Activated CD4-positive, CD25-positive, alpha-beta regulatory T cell treated with anti-CD3 and anti-CD28 coated beads, Interleukin-2, amount 50 U/mL, for 72 hours (primary cell): ENCODE data around the gene ZNF200.
"Not testable (repeated sequence)": the region's sequence is repeated elsewhere in the genome, so short reads cannot be mapped to it uniquely, and the experiment has no call there.

ENCODE experiments used
- DNase-seq: peaks from one replicate; pipeline ENCODE4 v3.0.0; 2021

ZNF200 gene

DNA sequence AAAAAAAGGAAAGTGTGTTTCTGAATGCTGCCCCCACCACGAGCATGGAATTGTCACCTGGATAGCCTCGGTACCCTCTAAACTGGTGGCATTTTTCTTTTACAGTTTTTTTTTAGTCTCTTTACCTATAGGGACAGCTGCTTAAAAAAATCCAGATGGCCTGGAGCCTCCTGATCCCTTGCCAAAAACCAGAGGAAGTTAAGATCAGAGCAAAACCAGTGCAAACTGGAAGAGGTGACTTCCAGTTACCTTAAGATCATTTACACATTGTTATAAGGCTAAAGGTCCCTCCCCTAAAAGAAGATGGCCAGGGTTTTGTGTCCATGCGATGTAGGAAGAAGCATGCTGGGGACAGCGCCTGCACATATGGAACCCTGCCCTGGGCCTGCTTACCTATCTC lies 18.0 kb upstream of the ZNF200 start:
- DNase-seq, result no peak

DNA sequence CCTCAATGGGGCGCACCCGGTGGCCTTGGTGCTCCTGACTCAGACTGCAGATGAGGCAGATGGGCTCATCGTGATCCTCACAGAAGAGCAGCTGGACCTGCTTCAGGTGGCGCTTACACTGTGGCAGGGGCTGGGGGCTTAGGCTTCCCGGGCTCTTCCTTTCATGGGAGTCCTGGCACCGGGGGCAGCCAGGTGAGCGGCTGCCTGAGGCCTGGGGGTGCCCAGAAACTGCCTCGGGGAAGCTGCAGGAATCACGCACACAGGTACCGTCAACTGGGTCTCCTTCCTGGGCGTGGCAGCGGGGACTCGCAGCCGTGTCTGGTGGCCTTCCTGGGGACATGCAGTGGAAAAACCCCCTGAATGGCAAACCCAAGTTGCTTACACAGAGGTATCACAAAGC lies 14.5 kb upstream of the ZNF200 start:
- DNase-seq, result no peak

DNA sequence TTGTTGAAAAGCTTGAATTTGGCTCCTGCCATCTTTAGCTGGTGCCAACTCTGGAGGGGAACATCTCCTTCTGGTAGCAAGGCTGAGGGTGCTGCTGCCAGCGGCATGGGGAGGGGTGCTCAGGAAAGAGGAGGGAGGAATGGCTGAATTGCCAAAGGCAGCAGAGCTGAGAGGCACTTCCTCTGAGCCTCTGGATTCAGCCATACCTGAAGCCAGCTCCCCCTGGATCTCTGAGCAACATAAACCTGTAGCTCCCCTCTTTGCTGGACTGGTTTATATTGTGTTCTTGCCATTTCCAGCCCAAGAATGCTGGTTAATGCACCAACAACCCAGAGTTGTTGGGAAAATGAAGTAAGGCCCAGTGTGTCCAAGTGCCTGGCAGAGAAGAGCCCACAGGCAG lies 14.1 kb upstream of the ZNF200 start:
- no peak for DNase-seq

DNA sequence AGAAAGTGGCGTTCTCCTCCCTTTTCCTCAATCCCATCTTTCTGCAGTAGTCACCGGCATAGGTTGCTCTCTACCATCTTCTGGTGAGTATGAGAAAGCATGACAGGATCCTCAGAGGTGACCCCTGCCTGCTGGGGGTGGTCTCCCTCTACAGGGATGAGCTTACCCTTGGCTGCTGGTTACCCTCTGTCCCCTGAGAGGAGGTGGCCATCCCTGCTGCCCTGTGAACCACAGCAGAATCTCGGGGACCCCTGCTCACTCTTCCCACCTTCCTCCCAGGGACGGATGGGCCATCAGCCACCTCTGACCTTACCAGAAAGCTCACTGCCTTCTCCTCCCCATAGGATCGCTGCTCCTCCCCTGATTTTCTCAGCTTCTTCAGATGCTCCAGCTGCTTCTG lies 13.6 kb upstream of the ZNF200 start:
- no peak for DNase-seq

DNA sequence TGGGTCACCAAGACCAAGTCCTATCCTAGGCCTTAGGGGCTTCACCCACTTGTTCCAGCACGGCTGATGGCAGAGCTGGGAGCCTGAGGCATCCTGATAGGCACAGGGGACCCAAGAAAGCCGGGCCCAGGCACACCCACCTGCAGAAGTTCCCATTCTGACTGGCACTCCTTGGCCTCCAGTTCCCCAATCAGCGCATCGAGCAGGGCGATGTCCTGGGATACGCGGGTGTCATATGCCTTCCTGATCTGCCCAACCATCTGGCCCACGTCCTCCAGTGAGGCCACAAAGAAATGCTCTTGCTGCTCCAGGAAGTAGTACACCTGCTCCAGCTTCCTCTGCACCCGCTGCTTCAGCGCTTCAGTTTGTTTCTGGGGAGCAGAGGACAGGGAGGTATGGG lies 11.9 kb upstream of the ZNF200 start:
- no peak for DNase-seq

DNA sequence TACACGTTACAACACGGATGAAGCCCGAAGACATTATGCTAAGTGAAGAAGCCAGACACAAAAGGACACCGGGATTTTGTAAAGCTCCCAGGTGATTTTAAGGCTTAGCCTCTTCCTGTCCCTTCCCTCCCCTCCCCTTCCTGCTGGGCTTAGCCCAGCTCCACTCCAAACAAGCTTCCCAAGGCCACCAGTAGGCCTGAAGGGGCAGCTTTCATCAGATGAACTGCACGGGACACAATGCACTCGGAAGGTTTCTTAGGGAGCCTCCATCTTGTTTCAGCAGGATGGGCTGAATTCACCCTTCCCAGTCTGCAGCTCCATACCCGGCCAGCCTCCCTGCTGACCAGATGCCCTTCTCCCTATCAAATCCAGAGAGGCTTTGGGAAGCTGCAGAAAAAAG lies 11.0 kb upstream of the ZNF200 start:
- DNase-seq, result no peak

DNA sequence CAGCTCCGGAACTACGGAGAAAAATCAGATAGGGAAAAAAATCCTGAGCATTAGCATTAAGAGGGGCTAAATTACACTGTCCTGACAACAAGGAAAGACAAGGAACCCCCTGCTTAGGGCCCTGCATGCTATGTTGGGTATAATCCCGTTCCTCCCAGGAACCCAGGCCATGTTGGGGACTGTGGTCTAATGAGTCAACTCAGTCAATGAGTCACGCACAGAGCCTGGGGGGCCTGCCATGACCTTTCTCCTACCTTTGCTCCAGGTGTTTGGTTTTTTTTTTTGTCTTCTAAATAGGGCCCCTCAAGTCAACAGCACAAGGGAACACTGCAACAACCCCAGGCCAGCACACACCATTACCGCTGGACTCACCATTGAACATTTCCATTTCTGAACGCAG lies 8.9 kb upstream of the ZNF200 start:
- DNase-seq, result no peak

DNA sequence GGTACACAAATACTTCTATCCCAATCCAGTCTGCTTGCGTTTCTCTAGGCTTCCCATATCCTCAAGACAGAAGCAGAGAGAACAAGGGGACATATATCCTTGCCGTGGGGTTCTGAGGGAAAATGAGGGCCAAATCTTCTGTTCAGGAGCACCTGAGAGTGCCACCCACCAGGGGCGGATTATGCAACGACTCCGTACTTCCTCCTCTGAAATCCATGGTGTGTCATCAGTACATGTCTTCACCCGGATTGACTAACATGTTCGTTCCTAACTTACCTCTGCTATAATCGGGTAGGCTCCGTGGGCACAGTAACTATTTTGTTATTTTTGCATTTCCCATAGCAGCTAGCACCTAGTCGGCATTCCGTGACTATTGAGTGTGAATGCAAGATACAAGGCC lies 7.8 kb upstream of the ZNF200 start:
- no peak for DNase-seq

DNA sequence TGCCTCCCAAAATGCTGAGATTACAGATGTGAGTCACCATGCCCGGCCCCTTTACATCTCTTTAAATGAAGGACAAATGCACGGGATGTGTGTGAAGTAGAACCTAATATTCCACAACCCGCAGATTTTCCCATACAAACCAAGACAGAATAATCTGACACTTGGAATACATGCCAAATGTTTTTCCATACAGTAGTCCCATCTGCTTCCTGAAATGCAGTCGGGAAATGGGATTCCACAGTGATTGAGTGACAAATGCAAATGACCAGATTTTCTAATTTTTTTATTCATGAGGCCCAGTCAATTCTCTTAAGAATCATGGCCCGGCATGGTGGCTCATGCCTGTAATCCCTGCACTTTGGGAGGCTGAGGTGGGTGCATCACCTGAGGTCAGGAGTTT lies 6.8 kb upstream of the ZNF200 start:
- no peak for DNase-seq

DNA sequence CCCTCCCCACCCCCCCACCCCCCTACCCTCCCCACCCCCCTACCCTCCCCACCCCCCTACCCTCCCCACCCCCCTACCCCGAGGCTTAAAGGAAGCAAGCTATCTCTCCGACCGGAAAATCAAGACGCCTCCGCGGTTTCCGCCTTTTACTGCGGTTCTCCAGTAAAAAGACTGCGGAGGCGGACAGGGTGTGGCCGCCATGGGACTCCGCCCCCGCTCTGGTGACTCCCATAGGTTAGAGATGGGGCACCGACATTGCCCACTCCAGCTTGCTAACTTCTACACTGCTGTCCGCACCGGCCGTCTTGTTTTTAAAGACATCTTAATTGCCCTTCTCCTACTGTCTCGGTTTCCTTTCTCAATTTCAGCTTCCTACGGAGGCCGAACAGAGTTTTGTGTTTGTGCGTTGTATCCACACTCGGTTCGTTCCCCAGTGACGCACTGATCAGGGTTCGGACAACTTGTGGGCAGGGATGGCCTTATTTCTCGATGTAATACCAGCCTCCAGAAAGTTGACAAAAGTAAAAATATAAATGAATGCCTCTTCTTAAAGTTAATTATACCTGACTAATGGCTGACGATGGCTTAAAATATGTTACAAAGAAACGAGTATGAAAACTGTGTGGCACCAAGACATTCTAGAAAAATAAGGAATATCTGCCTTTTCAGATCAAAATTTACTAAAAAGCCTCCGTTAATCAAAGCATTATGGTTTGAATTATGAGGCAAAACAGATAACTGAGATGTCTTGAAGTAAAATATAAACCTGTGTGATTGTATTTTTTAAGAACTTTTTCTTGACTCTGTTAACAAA lies 1.1 kb upstream of the ZNF200 start:
- peak; percentile 36 for DNase-seq

DNA sequence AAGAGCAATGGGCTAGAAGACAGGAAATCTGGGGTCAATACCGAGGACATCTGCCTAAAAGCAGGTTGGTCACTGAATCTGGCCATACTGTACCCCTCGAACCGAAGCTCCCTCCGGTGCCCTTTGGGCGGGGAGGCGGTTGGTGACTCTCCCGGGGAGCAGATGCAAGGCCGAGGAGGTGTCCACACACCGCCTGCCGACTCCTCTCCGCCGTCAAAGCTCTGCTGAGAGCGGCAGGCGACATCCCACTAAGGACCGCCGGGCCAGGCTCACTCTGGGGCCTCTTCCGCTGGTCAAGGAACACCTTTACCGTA lies 458 bp downstream of the ZNF200 start:
- DNase-seq, result no peak

DNA sequence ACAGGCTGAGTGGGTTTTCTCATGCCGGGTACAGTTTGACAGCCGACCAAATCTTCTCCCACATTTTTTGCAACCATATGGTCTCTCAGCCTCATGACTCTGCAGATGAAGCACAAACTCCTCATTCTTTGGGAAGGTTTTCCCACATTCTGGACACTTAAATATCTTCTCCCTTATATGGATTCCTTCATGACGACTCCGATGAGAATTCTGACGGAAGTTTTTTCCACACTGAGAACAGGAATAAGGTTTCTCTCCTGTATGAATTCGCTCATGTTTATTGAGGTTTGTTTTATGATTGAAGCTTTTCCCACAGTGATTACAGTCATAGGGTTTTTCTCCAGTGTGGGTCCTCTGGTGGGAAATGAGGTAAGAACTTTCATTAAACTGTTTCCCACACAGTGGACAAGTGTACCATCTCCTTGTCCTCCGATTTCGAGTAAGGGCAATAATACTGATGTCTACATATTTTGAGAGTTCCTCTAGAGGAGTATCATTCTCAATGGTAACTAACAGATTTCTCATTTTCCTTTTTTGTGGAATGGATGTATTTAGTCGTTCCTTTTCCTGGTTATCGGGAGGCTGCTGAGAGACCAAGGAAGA lies 10.9 kb downstream of the ZNF200 start:
- no peak for DNase-seq

DNA sequence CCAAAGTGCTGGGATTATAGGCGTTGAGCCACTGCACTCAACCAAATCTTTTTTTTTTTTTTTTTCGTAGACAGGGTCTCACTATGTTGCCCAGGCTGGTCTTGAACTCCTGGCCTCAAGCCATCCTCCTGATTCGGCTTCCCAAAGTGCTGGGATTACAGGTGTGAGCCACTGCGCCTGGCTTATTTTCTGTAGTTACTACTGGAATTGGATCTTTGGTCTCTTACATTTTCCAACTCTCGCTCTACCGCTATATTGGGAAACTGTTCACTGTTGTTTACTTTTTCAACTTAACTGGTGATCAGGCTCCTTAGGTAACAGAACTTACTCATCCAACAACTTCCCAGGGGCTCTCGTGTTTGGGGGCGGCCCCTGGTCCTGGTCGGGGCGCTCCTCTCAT lies 14.1 kb downstream of the ZNF200 start:
- DNase-seq, result no peak

DNA sequence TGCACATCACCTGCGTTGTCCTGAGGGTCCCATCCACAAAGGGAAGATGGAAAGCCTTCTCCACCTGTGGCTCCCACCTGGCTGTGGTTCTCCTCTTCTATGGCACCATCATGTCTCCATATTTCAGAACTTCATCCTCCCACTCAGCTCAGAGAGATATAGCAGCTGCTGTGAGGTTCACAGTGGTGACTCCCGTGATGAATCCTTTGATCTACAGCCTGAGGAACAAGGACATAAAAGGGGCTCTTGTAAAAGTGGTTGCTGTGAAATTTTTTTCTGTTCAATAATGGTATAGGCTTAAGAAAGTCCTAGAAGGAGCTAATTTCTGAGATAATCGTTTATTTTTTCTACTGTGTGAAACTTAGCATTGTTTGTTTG lies 18.7 kb downstream of the ZNF200 start:
- no peak for DNase-seq

DNA sequence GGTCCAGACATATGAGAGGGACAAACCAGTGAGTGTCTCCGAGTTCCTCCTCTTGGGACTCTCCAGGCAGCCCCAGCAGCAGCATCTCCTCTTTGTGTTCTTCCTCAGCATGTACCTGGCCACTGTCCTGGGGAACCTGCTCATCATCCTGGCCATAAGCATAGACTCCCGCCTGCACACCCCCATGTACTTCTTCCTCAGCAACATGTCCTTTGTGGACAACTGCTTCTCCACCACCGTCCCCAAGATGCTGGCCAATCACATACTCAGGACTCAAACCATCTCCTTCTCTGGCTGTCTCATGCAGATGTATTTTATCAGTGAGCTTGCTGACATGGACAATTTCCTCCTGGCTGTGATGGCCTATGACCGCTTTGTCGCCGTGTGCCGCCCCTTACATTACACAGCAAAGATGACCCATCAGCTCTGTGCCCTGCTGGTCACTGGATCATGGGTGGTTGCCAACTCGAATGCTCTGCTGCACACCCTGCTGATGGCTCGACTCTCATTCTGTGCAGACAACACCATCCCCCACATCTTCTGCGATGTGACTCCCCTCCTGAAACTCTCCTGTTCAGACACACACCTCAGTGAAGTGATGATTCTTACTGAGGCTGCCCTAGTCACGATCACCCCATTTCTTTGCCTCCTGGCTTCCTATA lies 19.2 kb downstream of the ZNF200 start:
- DNase-seq, result peak; percentile 39

DNA sequence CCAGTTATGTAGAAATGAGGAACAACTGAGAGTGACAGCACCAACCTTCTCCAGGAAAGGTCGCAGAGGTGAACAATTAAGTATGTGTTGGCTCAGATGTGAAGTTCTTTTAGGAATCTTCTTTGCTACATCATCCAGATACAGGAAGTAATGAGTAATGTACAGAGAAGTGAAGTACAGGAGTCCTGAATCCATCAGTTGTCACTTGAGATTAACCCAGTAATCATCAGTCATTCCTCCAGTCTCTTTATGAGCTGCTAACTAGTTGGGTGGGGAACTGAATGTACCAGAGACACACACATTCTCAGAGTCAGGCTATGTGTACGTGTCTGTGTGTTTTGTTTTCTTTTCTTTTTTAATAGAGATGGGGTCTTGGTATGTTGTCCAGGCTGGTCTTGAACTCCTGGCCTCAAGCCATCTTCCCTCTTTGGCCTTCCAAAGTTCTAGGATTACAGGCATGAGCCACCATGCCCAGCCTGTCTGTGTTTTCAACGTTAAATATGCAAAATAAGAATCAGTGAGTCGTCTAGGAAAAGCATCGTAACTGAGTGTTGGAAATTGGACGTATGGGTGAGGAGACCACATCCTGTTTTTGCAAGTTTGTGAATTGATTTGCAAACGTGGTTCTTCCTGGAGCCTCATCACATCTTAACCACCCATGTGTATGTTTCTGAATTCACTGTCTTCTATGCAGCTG lies 19.9 kb downstream of the ZNF200 start:
- DNase-seq, result no peak

DNA sequence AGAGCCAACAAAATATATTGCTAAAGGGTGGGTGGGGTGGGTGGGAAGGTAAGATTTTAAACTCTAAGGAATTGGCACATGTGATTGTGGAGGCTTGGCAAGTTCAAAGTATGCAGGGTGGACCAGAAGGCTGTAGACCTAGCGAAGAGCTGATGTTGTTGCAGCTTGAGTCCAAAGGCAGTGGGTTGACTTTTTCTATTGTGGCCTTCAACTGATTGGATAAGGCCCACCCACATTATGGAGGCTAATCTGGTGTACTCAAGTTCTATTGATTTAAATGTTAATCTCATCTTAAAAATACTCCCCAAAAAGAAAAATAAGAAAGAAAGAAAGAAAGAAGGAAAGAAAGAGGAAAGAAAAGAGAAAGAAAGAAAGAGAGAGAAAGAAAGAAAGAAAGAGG lies 22.4 kb downstream of the ZNF200 start:
- no peak for DNase-seq

DNA sequence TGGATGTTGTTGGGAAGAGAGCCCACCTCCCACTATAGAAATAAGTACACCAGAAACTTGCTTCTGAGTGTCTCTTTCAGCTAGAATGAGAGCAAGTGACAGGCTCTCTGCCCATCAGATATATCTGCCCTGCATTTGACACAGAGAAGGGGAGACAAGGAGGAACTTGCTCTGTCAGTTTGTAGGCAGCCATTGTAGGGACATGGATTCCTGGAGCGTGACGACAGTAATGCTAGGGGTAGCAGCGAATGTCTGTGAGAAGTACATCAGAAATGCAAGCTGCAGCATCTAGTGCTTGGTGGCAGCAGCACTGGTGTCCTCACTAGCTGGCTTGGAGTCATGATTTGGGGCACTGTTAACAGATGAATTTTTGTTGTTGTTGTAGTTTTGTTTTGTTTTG lies 23.0 kb downstream of the ZNF200 start:
- no peak for DNase-seq

DNA sequence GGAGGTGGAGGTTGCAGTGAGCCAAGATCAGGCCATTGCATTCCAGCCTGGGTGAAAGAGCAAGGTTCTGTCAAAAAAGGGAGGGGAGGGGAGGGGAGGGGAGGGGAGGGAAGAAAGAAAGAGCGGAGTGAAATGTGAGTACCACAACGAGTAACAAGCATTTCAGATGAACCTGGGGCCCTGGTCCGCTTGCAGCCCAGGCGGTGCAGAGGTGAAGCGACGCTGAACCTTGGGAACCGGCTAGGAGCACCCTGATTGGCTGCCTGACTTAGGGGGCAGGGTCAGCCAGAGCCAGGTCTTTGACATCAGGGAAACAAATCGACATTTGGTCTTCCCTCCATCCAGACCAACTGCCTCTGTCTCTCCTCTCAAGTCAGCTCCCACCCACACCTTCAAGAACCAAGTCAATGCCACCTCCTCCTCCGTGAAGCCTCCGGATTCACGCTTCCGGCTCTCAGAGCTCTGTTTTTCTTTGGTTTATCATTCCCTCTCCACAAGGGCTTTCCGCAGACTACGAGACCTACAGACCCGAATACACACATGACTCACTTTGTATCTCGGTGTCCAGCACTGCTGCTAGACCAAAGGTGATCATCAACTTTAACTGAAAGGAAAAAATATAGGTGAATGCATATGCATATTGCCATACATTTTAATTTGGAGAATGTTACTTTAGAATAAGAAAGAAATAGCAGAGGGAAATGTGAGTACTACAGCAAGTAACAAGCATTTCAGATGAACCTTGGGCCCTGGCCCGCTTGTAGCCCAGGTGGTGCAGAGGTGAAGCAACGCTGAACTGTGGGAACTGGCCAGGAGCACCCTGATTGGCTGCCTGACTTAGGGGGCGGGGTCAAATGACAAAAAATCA lies 27.6 kb downstream of the ZNF200 start:
- DNase-seq, result no peak

DNA sequence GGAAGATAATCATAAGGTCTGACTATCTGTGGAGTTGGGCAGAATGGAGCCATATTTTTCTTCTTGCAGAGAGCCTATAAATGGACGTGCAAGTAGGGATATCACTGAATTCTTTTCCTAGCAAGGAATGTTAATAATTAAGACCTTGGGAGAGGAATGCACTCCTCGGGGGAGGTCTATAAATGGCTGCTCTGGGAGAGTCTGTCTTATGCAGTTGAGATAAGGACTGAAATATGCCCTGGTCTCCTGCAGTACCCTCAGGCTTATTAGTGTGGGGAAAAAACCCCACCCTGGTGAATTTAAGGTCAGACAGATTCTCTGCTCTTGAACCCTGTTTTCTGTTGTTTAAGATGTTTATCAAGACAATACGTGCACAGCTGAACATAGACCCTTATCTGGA lies 29.0 kb downstream of the ZNF200 start:
- not testable (repeated sequence) for DNase-seq

DNA sequence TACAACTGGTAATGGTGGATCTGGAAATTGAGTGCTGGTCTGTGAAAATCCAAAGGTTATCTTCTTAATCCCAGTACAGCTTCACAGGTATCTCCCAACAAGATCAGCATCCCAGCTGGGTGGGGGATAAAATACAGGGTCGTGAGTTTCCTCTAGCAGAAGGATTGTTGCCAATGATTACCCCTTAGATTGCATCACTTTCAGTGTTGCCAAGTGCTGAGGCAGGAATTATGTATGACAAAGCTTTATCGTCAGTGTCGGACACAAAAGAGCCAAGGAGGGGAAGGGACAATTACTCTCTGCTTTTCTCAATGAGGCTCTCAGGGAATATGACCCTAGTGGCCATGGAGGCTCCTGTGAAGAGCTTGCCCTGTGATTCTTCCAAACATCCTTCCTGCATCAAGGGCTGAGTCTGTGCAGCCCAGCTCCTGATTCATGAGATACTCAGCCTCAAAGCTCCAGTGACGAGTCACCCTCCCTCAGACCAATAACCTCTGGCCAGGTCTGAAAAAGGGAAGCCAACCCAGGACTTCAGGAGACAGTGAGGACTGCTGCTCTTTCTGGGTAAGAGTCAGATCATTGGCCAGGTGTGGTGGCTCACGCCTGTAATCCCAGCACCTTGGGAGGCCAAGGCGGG lies 31.9 kb downstream of the ZNF200 start:
- no peak for DNase-seq

DNA sequence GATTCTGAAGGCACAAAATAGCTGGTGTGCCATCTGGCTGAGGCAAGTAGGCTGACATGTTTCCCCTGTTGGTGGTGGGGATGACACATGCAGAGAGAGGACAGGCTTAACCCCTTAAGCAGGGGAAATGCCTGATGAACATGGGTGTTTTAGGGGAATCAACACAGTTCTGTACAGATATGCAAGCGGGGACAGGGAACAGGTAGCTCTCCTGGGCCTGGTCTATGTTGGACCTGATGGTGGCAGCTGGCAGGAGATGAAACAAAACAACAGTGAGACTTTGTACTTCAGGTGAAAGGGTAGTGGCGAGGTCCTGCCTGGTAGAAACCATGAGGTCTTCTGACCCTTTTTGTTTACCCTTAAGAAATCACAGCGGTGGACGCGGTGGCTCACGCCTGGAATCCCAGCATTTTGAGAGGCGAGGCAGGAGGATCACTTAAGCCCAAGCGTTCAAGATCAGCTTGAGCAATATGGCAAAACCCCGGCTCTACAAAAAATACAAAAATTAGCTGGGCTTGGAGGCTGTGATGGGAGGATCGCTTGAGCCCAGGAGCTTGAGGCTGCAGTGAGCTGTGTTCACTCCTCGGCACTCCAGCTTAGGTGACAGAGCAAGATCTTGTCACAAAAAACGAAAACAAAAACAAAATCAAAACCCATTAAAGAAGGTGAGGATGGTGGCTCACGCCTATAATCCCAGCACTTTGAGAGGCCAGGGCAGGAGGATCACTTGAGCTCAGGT lies 36.5 kb downstream of the ZNF200 start:
- no peak for DNase-seq
